A204.1 (cell line): ENCODE data around the gene TYR.
"Not testable (repeated sequence)": the region's sequence is repeated elsewhere in the genome, so short reads cannot be mapped to it uniquely, and the experiment has no call there.

Source experiments
- FAIRE-seq: peaks from 2 replicates; lab custom pipeline; 2012; peaks lifted over from hg19 to GRCh38; lab: Jason Lieb, UNC

TYR gene

GRCh38 chr11:89272540-89273088 is 94.9 kb downstream of the TYR start:
- FAIRE-seq, result not testable (repeated sequence)

DNA sequence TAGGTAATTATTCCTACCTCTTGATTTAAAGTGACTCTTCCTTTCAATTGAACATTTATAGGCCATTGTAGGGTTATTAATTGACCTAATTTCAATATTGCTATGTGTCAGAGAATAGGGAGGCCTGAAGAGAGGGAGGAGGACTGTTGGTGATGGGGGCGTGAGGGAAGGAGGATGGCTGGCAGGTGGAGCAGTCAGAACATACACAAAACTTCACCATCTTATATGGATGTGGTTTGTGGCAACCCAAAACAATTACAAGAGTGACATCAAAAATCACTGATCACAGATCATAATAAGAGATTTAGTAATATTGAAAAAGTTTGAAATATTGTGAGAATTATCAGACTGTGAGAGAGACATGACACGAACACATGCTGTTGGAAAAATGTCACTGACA is 95.5 kb downstream of the TYR start:
- FAIRE-seq, result not testable (repeated sequence)

- no peak for FAIRE-seq
Observed at GRCh38 chr11:89275966-89276365, 98.3 kb downstream of the TYR start.

- FAIRE-seq, result no peak
Observed at GRCh38 chr11:89279176-89279575, 101.5 kb downstream of the TYR start.

- not testable (repeated sequence) for FAIRE-seq
Observed at GRCh38 chr11:89281032-89281677, 103.5 kb downstream of the TYR start.

GRCh38 chr11:89286601-89287000 is 108.9 kb downstream of the TYR start:
- FAIRE-seq, result not testable (repeated sequence)

- not testable (repeated sequence) for FAIRE-seq
Observed at GRCh38 chr11:89288004-89288403, 110.3 kb downstream of the TYR start.

DNA sequence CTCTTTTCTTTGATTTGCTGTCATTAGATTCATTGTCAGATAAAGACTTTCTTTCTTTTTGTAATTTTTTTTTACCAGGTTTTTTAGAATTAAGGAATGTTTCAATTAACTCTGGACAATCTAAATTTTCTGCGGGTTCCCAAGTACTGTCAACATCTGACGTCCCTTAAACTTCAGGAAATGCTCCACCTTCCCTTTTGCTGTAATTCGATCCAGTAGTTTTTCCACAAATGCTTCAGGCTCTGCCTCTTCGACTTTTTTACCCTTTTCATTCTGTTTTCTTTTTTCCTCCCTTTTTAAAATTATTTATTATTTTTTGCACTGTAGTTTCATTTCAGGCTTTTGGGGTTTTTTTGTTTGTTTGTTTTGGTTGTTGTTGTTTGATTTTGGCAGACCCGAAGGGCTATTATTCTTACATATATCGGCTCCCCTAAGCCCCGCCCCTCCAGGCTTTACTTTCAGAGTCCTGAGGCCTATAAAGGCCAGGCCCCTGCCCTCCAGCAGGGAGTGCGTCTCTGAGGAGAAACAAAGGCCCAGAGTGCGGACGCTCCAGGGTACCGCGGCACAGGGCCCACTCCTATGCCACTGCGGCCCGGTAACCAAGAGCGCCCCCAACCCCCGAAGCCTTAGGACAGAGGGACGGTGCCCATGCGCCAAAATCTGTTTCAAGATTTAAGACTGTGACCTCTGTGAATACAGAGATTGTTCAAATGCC is 116.4 kb downstream of the TYR start:
- FAIRE-seq, result no peak

DNA sequence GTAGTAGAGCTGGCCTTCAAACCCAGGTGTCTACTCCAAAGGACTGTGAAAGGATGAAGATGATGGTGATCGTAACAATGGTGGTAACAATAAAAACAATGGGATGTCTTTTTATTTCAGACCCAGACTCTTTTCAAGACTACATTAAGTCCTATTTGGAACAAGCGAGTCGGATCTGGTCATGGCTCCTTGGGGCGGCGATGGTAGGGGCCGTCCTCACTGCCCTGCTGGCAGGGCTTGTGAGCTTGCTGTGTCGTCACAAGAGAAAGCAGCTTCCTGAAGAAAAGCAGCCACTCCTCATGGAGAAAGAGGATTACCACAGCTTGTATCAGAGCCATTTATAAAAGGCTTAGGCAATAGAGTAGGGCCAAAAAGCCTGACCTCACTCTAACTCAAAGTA is 117.3 kb downstream of the TYR start:
- FAIRE-seq, result not testable (repeated sequence)

- not testable (repeated sequence) for FAIRE-seq
Observed at GRCh38 chr11:89303029-89303428, 125.4 kb downstream of the TYR start.

GRCh38 chr11:89308272-89308671 is 130.6 kb downstream of the TYR start:
- not testable (repeated sequence) for FAIRE-seq

DNA sequence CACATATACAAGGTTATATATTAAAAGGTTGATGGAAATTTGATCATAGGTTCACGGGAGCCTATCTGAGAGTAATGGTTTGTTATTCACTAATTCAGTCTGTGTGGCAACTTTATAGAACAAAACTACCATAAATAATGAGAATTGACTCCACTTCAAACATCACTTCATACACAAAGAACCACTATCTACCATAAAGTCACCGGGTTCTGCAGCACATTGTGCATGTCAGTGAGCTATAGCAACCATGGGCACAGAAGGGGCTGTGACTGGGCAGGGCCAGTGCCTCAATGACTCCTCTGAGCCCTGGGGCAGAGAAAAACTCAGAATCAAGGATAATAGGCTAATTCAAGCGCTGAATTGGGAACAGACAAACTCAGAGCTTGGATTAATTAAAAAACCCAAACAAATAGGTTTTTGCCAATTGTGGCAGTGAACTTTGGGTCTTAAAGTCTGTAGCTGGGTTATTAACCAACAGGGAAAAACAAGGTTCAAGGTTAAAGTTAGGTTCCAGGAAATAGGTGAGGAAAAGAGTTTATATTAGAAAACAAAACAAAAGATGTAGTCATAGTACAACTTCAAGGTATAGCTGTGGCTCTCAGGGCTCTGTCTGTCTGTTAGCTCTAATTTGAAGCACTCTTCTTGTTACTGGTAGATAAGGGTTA is 131.8 kb downstream of the TYR start:
- not testable (repeated sequence) for FAIRE-seq

GRCh38 chr11:89310607-89311006 is 132.9 kb downstream of the TYR start:
- not testable (repeated sequence) for FAIRE-seq

DNA sequence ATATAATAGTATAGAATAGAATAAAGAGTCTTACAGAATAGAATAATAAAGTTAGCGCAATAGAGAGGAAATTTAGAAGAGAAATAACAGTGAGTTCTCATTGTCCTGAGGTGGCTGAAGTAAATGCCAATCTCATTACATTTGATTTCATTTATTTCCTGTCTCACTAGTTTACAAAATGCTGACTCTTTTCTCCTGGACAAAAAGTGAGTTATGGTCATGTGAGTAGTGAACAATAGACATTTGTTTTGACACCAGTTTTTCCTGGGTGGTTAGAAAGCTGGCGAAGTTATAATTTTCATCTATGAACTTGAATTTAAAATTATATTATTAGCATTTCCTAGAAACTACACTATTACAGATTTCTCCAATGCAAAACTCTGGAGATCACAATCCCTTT is 143.7 kb downstream of the TYR start:
- FAIRE-seq, result no peak

DNA sequence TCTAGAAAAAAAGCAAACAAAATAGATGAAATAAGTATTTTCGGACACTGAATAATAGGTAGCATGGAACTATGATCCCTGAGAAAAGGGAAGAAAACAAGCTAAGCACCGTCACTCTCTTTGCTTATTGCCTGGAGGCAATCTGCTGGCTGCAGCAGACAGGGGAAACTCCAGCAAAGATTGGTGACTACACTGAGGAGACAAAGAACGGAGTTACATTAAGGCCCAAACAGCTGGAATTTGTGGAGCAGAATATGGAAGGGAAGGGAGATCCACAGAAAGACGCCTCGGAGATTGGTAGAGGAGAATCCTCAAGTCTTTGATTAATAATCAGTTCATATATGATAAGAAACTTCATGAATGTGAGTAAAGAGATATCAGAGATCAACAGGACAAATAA is 150.2 kb downstream of the TYR start:
- no peak for FAIRE-seq

DNA sequence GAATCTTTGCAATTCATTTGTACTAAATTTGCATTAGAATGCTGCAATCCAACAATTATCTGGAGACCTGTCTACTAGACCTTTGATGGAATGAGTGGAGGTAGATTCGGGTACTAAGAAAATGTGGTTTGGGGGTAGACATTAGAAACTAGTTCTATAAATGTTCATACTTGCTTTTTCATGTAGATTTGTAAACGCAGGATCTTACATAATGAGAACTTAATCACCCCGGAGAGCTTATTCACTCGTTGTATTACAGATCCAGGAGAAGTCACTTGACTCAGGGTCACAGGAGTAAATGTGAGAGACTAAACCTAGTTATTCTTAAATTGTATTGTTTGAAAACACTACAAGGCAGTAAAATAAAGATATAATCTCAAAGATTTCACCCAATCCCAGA is 154.3 kb downstream of the TYR start:
- FAIRE-seq, result not testable (repeated sequence)

- FAIRE-seq, result not testable (repeated sequence)
Observed at GRCh38 chr11:89333704-89334103, 156.0 kb downstream of the TYR start.

GRCh38 chr11:89337100-89337650 is 159.5 kb downstream of the TYR start:
- FAIRE-seq, result not testable (repeated sequence)

- not testable (repeated sequence) for FAIRE-seq
Observed at GRCh38 chr11:89338073-89338472, 160.4 kb downstream of the TYR start.

DNA sequence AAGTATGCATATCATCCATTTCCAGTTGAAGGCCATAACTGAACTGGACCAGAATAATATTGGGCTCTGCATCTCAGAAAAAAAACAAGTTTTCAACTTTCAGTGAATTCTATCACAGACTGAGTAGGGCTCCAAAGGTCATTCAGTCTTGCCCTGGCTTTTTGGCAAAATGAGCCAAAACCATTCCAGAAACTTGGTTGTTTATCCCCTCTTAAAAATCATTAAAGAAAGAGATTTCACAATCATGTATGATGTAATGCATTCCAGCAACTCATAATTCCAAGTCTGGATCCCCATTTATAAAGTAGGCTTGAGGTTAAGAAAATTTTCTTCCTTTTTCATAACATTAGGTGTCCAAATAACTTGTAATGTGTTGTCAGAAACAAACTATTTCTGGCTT is 162.8 kb downstream of the TYR start:
- not testable (repeated sequence) for FAIRE-seq

GRCh38 chr11:89342880-89343572 is 165.4 kb downstream of the TYR start:
- not testable (repeated sequence) for FAIRE-seq
